A673 (cell line): ENCODE data around the gene KEAP1.

ENCODE experiments used
- EZH2 ChIP-seq: fragments of 200-600 bp; sonication (generic); IDR thresholded peaks from 2 replicates; pipeline ENCODE4 v1.6.1; 2017; ENCODE audit warnings: borderline replicate concordance, low read depth, mild to moderate bottlenecking, mixed read lengths, antibody characterized with exemption, low read length; ENCODE audit not compliant: poor library complexity, severe bottlenecking
- TF ChIP-seq, protein P1 (sequence below): fragments of 300-800, 200-600 bp; sonication (generic); conservative IDR thresholded peaks from 2 replicates; pipeline ENCODE4 v1.5.1; 2017; ENCODE audit warnings: low read depth, mild to moderate bottlenecking, antibody characterized with exemption, low read length, moderate library complexity, mixed read lengths

DNA sequence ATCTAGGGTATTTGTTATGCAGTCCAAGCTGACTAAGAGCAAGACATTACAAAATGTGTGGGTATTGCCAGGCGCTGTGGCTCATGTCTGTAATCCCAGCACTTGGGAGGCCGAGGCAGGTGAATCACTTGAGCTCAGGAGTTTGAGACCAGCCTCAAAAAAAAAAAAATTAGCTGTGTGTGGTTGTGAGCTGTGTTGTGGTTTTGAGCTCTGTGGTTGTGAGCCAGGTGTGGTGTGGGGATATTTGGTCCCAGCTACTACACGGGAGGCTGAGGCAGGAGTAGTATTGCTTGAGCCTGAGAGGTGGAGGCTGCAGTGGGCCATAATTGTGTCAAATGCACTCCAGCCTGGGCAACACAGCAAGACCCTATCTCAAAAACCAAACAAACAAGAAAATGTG, 5.6 kb upstream of the KEAP1 start:
- TF ChIP-seq, protein P1, sequence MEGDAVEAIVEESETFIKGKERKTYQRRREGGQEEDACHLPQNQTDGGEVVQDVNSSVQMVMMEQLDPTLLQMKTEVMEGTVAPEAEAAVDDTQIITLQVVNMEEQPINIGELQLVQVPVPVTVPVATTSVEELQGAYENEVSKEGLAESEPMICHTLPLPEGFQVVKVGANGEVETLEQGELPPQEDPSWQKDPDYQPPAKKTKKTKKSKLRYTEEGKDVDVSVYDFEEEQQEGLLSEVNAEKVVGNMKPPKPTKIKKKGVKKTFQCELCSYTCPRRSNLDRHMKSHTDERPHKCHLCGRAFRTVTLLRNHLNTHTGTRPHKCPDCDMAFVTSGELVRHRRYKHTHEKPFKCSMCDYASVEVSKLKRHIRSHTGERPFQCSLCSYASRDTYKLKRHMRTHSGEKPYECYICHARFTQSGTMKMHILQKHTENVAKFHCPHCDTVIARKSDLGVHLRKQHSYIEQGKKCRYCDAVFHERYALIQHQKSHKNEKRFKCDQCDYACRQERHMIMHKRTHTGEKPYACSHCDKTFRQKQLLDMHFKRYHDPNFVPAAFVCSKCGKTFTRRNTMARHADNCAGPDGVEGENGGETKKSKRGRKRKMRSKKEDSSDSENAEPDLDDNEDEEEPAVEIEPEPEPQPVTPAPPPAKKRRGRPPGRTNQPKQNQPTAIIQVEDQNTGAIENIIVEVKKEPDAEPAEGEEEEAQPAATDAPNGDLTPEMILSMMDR, result no peak
- TF ChIP-seq EZH2, result no peak
